ENCODE results near the gene AGBL4.

DNA sequence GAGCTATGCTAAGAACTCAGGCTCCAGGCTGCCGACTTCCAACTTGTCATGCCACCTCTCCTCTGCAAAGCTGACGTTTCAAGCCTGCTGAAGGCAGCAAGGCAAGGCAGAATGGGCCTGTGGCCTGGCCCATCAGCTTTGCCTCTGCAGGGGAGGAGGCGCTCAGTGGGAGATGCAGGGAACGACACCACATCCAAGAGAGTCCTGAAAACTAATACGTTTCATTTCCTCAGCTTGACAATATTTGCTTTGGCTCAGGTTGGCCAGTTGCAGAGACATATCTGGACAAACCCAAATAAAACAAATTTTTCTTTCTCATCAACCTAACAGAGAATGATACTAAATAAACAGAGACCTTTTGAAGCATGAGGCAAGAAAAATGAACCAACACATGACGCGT lies 1282.4 kb downstream of the AGBL4 start:
- TF ChIP-seq, protein P1, sequence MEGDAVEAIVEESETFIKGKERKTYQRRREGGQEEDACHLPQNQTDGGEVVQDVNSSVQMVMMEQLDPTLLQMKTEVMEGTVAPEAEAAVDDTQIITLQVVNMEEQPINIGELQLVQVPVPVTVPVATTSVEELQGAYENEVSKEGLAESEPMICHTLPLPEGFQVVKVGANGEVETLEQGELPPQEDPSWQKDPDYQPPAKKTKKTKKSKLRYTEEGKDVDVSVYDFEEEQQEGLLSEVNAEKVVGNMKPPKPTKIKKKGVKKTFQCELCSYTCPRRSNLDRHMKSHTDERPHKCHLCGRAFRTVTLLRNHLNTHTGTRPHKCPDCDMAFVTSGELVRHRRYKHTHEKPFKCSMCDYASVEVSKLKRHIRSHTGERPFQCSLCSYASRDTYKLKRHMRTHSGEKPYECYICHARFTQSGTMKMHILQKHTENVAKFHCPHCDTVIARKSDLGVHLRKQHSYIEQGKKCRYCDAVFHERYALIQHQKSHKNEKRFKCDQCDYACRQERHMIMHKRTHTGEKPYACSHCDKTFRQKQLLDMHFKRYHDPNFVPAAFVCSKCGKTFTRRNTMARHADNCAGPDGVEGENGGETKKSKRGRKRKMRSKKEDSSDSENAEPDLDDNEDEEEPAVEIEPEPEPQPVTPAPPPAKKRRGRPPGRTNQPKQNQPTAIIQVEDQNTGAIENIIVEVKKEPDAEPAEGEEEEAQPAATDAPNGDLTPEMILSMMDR (optimal IDR thresholded peaks at IDR 0.05 in 1 of 3, IDR thresholded peaks at IDR 0.05 in 1 of 3, conservative IDR thresholded peaks at IDR 0.05 in 1 of 3; ENCODE audit: extremely low read depth in 1 of 3, insufficient read depth in 2 of 3, low read length in 3 of 3), result no peak
- TF ChIP-seq EZH2 (IDR thresholded peaks at IDR 0.05; ENCODE audit: low read length), result no peak

All from keratinocyte (primary cell).